Caki2 (cell line): Measurements from ENCODE around the gene RBBP7. TPM values are rescaled to one million over a fixed set of nuclear protein-coding genes. Genes with fewer than 3 reads are reported as not detected.

ENCODE experiments used
- DNase-seq: peaks from one replicate; pipeline ENCODE4 v3.0.0-alpha.2; 2015; ENCODE audit warnings: low read depth
- in situ Hi-C: cut with HindIII; loops from 2 replicates; pipeline ENCODE4 v1.10.0; 2016; ENCODE audit warnings: low sequenced_read_pairs, low pct_unique_long_range_greater_than_20kb, mixed read lengths
- total RNA-seq: library from RNA; depleted of rRNA; stranded (reverse); fragments of >200 nt; shearing (Covaris generic); gene quantifications from 2 replicates; pipeline ENCODE4 v1.2.3, GENCODE V29; 2014; ENCODE audit warnings: low replicate concordance; rRNA removed

RBBP7 gene
- total RNA-seq: 85.5 and 124 TPM in 2 replicates

DNA sequence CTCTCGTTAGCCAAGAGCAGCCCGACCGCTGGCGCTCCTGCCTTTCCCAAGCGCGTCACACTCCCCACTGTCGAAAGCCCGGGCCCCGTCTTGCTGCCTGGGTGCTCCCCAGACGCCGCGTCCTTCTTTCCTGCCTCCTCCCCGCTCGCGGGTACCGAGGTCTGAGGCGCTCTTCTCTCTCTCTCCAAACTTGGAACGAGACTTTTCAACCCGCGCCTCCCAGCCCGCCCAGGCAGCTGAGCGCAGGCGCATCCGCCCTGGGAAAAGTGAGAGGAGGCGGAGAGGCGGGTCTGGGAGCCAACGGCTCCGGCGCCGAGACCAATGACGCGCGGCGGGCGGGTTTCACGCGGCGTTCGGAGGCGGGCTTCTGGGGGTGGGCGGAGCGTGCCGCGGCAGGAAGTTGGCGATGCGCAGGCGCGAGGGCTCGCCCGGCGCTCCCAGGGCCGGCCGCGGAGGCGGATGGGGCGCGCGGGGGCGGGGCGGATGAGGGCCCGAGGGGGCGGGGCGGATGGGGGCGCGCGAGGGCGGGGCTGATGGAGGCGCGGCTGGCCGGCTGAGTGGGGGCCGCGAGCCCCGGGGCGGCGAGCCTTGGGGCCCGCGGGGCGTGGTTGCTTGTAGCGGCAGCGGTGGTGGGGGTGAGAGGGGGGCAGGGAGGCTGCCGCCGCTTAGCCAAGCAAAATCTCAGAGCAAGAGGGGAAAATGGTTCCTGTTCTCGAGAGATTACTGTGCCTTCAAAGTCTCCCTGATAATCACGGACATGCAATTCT, at the start of gene RBBP7:
Gene RBBP7, minus strand, starts transcription at position 268 of the 767 bp plus-strand sequence. CDS start 309 bp downstream, outside the sequence.
- DNase-seq: peak; percentile 91
- in situ Hi-C loops: no loop called here

GRCh38 chrX:16918979-16919378, 48.8 kb upstream of the RBBP7 start:
- DNase-seq: no peak
- in situ Hi-C loops: no loop called here

DNA sequence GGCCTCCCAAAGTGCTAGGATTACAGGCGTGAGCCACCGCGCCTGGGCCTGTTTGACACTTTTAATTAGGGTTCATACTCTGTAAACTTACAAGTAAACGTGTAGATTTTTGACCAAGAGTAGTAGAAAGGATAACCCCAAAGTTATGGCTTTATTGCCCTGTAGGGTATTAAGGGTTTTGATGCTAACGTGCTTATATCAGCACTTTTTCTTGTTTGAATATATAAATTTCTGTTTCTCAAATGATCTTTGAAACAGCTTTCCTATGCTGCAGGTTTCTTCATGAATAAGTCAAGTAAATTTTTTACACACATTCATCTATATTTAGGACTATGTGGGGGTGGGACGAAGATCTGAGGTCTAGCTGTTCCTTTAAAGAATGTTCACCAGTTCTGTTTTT, 47.0 kb upstream of the RBBP7 start:
- DNase-seq: no peak

DNA sequence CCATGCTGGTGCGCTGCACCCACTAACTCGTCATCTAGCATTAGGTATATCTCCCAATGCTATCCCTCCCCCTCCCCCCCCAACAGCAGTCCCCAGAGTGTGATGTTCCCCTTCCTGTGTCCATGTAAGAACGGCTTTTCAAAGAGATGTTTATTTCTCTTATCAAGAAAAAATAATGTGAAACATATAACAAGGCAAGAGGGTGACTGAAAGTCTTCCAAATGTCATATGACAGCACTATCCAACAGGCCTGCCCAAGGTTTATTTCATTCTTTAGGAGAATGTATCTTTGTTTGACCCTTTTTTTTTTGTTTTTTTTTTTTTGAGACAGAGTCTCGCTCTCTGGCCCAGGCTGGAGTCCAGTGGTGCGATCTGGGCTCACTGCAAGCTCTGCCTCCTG, 46.4 kb upstream of the RBBP7 start:
- in situ Hi-C loops: no loop called here
- DNase-seq: no peak

More for the DNA sequence above, 47.0 kb upstream of the RBBP7 start:
- in situ Hi-C loops: no loop called here

- in situ Hi-C loops: no loop called here
Observed at GRCh38 chrX:16914058-16914457, 43.9 kb upstream of the RBBP7 start.

DNA sequence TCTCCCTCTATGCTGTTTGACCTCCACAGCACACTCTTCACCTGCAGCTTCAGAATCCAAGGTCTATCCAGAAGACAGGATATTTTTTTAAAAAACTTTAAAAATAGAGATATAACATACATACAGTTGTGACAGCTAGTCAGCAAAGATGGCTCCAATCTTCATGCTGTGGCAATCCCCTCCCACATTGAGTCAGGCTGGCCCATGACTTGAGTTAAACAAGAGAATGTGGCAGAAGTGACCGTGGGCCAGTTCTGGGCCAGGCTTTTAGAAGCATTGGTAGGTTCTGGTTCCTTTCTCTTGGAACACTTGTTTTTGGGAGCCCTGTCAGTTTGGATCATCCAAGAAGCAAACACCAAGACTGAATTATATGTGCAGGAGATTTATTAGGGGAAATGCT, 40.2 kb upstream of the RBBP7 start:
- no peak for DNase-seq
- in situ Hi-C loops: no loop called here

More at GRCh38 chrX:16914058-16914457, 43.9 kb upstream of the RBBP7 start:
- DNase-seq: no peak

- in situ Hi-C loops: no loop called here
- DNase-seq: no peak
Observed at GRCh38 chrX:16903274-16904022, 33.3 kb upstream of the RBBP7 start.

DNA sequence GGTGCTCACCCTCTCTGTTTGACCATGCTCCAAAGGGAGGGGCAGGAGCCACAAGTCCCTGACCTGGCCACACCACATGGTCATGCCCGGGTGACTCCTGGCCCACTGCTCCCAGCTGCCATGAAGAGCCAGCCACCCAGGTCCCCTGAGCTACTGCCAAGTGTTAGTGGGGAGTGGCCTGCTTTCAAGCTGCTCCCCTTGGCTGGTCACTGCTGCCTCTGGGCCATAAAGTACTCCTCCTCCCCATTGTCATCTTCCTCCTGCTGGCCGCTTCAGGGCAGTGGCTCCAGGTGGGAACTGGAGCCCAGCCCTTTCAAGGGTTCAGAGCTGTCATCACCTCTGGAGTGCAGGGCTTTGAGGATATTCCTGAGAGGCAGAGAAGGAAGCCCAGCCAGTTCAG, 27.3 kb upstream of the RBBP7 start:
- peak; percentile 10 for DNase-seq
- in situ Hi-C loops: no loop called here

DNA sequence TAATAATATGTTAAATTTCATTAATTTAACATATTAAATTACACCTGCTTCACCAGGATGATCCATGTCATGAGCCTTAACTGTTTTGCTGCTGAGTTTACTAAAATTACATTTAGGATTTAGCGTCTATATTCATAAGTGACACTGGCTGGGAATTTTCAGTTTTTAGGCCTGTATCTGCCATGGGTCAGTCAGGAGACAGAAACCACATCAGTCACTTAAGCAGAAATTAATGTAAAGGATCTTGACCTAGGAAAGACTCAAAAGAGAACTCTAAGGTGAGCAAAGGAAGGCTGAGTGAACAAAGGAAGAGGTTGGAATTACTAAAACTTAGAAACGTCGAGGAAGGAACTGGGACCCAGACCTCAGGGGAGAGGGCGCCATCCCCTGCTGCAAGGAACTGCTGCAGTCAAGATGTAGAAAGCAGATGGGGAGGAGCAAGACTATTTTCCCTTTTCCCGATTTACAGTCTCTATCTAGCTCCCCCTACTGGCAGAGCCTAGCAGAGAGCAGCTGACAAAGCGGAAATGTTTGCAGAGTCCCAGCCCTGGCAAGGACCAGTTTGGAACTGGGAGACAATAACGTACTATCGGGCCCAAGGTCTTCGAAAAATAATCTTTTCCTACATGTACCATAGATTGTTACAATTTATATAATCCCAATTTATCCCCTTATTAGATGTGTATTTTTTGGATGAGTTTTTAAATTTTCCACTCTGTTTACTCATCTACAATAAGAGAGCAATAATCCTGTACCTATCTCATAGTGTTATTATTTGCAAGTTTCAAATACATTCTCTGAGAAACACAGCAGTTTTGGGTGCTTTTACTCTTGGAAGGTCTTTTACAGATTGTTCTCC, 22.6 kb upstream of the RBBP7 start:
- peak; percentile 73 for DNase-seq
- in situ Hi-C loops: no loop called here

DNA sequence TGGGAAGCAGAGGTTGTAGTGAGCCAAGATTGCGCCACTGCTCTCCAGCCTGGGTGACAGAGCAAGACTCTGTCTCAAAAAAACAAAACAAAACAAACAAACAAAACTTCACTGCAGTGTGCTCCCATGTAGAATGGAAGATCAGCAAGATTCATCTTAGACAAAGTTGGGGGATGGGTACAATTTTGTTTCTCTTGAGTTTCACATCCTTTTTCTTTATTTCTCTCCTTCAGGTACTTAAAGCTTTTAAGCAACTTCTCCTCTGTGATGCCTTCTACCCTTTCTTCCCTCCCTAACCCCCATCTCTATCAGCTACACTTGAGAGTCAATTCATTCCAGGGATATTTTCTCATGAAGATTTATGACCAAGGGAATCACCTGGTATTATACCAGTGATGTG, 15.5 kb upstream of the RBBP7 start:
- no peak for DNase-seq
- in situ Hi-C loops: no loop called here

DNA sequence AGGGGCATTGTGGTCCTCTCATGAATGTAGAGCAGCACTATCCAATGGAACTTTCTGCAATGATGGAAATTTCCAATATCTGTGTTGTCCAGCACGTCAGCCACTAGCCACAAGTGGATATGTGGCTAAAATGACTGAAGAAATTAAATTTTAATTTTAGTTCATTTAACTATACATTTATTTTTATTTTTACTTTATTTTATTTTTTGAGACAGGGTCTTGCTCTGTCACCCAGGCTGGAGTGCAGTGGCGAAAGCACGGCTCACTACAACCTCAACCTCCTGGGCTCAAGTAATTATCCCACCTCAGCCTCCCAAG, 13.3 kb upstream of the RBBP7 start:
- no peak for DNase-seq
- in situ Hi-C loops: no loop called here

GRCh38 chrX:16882702-16883486, 12.7 kb upstream of the RBBP7 start:
- DNase-seq: peak; percentile 54
- in situ Hi-C loops: no loop called here

DNA sequence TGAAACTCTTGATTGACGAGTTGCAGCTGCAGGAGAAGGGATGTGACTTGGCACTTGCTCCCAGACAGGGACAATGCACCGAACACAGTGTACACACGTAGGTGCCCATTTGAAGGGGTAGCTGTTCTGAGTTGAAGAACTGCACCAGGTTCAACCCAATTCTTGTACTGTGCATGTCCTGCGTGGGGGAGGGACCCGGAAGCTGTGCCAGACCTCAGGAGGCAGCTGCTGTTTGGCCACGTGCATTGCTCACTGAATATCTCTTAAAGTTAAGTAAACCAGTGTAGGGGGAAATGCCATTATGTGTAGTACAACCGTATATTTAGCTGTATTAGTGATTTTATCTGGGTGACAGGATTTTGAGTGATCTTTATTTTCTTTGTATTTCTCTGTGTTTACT, 12.0 kb upstream of the RBBP7 start:
- peak; percentile 14 for DNase-seq
- in situ Hi-C loops: no loop called here

DNA sequence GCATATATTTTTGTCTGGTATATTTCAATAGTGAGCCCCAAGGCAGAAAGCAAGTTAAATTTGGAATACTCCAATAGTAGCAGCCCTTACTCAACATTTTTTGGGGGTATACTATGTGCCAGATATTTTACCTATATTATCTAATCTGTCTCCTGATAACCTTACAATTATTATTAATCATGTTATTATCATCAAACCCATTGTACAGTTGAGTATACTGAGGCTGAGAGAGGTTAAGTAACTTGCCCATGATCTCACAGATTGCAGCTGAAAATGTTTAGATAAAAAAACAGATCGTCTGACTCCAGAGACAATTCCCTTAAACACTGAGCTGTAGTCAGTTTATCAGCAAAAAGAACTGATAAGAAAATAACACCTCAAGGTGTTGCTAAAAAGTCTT, 6.5 kb upstream of the RBBP7 start:
- DNase-seq: no peak
- in situ Hi-C loops: no loop called here

DNA sequence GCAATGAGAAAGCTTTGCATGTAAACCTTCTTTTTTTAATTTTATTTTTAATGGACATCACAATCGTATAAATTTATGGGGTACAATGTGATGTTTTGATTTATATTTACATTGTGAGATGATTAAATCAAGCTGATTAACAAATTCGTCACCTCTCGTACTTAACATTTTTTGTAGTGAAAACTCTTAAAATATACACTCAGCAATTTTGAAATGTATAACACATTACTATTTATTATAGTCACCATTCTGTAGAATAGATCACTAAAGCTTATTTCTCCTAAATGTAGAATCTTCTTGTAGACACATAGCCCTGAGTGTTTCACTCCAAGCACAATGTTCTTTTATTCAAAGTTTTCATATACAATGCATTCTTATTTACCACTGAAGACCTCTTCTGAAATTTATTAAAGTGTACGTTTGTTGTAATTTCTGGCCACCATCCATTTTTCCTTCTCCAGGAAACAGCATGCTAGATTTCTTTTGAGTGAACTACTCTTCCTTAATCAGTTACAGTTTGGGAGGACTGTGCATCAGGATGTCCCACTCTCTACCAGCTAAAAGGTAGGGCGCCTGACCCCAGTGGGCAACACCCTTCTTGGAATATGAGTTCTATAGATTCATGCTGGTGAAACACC, 4.4 kb upstream of the RBBP7 start:
- in situ Hi-C loops: no loop called here

DNA sequence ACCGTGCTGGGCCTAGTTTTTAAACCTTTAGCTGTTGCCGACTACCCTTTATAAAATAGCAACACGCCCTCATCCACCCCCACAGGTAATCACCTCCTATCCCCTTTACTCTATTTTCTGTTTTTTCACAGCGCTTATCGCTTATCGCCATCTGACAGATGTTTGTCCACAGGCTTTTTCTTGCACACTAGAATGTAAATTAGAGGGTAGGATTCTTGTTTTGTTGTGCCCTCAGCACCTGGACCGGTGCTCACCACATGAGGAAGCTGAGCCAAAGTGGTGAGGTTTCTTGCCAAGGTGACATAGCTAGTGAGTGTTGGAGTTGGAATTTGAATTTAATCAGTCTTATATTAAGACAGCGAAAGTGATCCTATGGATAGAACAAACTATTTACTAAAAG, 2.9 kb upstream of the RBBP7 start:
- in situ Hi-C loops: no loop called here
- DNase-seq: no peak

More for the DNA sequence above, 4.4 kb upstream of the RBBP7 start:
- no peak for DNase-seq

GRCh38 chrX:16870862-16871815, 977 bp upstream of the RBBP7 start:
- no peak for DNase-seq
- in situ Hi-C loops: no loop called here
